Fibroblast of skin of left biceps (primary cell): Measurements from ENCODE around the gene SOCS7.
A peak's percentile ranks its signal among the peaks of the same experiment; 100 is the strongest.
"Not testable (repeated sequence)": the region's sequence is repeated elsewhere in the genome, so short reads cannot be mapped to it uniquely, and the experiment has no call there.

Experiments used
- DNase-seq, 2 experiments: peaks; one replicate each; pipeline ENCODE4 v3.0.0-alpha.2; 2013; ENCODE audit warnings: low read depth in 2 of 2

Gene SOCS7

DNA sequence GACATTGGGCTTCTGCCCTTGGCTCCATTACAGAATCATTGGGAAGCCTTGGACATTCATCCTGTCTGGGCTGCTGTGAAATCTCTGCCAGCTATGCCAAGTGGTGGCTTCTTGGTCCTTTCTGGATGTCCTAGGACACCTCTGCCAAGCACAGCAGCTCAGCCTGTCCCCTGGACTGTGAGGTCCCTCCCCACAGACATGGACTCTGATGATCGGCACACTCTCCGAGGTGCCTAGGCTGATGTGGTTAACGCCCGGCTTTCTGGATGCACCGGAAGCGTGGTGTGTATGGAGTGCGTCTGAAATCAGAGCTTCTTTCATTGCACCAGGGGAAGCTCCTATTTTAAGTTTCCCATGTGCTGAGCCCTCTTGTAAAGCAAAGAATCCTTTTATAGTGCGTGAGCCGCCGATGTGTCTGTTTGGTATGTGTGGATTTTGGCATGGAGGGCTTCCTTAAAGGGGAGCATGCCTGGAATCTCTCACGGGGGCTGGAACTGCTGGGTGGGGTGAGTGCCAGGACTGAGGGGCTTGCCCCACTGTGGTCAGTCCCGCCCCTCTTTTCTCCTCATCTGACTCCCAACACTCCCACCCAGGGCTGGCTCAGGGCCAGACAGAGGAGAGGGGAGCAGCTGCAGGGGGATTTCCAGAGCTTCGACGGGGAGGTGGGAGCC lies 69.7 kb downstream of the SOCS7 start:
- peak; percentile 64 to 72 for DNase-seq

DNA sequence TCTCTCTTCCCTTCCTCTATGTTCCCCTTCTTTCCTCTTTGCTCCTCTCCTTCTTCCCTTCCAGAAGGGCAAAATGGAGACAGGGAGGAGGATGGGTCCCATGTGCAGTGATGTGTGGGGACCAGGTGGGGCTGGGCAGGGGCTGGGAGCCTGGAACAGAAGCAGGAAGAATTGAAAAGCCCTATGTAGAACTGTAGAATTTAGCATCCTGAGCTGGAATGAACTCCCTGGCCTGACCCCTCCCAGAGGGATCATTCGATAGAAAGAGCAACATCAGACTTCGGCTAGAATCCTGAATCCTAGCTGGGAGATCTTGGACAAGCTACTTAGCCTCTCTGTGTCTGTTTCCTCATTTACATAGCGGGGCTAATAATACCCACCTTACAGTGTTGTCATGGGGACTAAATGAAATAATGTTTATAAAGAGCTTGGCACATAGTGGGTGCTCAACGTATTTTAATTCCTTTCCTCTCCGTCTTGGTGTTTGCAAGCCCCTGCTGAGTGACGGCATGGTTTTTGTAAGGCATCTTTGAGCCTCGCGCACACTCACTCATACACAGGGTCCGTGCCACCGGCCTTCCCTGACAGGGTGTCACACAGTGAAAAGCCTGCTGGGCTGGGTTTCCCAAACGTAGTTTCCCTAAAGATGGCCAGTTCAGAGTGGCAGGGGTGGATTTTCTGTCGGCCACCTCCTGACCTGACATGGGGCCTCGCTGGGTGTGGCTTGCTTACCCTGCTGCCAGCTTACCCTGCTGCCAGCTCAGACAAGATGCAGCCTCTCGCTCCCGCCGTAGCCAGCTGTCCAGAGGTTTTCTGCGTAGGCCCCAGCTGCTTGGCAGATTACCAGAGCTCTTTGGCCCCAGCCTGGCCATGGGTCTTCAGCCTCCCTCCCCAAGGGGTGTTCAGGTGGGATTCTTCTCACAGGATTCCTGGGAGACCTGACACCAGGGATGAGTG lies 70.5 kb downstream of the SOCS7 start:
- no peak for DNase-seq

DNA sequence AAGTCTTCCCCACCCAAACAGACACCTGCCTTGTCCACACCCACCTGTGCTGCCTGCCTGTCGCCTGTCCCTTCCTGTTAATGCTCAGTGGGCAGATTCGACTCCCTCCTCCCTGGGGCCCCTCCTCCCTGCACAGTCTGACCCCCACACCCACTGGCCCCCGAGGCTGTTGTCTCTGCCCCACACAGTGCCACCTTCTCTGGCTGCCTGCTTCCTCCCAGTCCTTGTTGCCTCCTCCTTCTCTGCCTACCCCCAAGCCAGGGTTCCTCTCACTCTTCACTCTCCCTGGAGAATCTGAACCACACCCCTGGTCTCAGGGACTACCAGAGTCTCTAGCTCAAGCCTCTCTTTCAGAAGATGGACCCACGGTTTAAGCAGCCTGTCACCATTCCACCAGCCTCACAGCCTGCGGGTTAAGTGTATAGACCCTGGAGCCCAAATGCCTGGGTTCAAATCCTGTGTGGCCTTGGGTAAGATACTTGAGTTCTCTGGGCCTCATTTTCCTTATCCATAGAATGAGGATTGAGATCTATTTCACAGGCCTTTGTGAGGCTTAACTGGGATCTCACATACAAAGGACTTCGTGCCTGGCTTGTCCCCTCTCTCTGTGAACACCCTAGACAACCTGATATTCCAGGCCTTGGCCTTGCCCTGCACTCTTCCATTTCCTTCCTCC lies 72.8 kb downstream of the SOCS7 start:
- no peak for DNase-seq

GRCh38 chr17:38425031-38425430 lies 73.4 kb downstream of the SOCS7 start:
- no peak for DNase-seq

DNA sequence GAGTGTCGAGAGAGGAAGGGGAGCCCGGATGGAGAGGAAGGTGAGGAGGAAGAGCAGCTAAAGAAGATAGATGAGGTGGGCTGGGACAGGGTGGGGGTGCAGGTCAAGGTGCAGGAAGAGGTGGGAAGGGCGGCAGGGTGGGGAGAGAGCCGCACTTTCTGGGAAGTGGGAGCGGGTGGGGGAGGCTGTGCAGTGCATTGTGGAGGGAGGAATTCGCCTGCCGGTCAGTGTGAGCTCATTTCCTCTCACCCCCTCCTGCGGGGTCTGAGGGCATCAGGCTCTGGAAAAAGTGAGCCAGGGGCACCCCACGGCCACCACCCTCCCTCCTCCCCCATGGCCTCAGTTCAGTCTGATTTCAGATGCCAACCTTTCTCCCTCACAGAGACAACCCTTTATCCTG lies 74.1 kb downstream of the SOCS7 start:
- no peak for DNase-seq

GRCh38 chr17:38426441-38426840 lies 74.8 kb downstream of the SOCS7 start:
- no peak for DNase-seq

DNA sequence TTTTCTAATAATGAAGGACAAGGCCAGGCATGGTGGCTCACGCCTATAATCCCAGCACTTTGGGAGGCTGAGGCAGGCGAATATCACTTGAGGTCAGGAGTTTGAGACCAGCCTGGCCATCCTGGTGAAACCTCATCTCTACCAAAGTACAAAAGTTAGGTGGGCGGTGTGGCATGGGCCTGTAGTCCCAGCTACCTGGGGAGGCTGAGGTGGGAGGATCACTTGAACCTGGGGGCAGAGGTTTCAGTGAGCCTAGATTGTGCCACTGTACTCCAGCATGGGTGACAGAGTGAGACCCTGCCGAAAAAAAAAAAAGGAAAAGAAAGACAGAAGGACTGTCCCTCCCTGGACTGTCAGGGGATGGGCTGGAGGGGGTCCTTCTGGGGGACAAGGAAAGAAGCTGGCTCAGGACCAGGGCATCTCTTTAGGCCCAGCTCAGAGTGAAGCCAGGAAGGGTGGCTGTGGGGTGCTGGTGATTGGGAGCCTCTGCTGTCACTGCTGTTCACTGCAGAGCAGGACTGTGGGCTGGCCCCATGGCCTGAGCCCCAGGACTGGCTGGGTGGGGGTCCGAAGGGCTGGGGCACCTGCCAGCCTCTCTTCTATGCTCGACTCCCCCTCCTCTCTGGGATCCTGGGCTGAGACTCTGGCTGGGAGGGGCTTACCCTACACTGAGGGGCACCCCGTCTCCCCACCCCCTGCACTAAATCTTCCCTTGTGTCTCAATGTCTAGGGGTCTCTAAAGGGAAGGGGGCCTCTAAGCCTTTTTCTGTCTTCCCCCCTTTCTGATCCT lies 75.7 kb downstream of the SOCS7 start:
- no peak for DNase-seq

DNA sequence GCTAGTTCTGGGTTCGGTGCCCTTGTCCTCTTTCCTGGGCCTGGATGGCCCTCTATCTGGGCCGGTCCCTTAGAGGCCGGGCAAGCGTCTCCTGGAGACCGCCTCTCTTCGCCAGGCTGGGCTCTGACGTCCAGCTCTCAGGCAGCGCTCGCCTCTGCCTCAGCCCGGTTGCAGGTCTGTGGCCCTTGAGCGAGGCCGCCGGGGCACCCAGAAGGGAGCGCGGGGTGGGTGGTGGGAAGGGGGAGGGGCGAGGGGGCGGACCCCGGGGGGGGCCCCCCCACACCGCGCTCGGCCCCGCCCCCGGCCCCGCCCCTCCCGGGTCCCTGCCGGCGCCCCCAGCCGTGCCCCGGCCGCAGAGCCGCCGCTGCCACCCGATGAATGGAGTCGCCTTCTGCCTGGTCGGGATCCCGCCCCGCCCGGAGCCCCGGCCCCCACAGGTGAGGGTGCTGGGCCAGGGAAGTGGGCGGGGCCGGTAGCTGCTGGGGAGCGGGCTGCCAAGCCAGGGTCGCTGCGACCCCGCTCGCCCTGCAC lies 76.5 kb downstream of the SOCS7 start, which contains the start of gene ARHGAP23:
Gene ARHGAP23 (plus strand): TSS at position 353 of the 531 bp plus-strand sequence. CDS start 22 bp downstream, at position 375.
- DNase-seq = no peak

- DNase-seq = no peak
Measured at GRCh38 chr17:38428643-38429371, 77.2 kb downstream of the SOCS7 start.

- DNase-seq = no peak
Measured at GRCh38 chr17:38429476-38430100, 77.9 kb downstream of the SOCS7 start.

- no peak for DNase-seq
Measured at GRCh38 chr17:38430316-38430715, 78.7 kb downstream of the SOCS7 start.

DNA sequence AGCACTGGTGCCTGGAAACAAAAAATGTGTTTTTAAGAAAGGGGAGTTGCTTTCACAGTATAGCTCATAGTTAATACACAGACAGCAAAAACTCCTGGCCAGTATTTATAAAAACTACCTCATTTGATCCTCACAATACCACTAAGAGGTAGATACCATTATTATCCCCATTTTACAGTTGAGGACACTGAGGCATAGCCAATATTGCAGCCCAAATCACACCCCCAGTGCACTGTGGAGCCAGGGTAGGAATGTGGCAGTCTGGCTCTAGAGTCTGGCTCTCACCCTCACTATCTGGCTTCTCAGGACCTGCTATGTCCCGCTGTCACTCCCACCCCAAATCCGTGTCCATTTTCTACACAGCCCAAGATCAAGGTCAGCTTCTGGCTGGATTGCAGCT lies 79.2 kb downstream of the SOCS7 start:
- no peak for DNase-seq

GRCh38 chr17:38431346-38432145 lies 79.9 kb downstream of the SOCS7 start:
- DNase-seq = no peak

DNA sequence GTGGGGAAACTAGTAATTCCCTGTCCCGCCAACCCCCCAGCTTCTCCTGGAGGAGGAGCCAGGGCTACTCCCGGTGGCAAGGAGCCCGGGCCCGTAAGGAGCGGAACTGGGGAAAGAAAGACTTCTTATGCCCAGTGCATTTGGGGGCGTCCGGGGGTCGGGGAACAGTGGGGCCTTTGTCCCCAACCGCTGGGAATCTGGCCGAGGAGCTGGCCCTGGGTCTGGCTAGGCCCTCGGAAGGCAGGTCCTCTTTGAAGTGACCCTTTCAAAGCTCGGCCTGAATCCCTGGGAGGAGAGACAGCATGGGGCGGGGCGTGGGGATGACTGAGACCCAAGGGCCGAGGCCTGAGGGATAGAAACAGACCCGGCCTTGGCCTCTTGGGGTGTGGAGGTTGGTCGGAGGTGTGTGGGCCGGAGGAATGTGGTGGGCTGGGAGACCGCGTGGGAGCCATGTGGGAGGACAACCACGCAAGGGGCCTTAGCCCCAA lies 82.6 kb downstream of the SOCS7 start:
- DNase-seq = no peak

- no peak for DNase-seq
Measured at GRCh38 chr17:38435795-38436194, 84.2 kb downstream of the SOCS7 start.

GRCh38 chr17:38436386-38436785 lies 84.7 kb downstream of the SOCS7 start:
- DNase-seq = no peak

DNA sequence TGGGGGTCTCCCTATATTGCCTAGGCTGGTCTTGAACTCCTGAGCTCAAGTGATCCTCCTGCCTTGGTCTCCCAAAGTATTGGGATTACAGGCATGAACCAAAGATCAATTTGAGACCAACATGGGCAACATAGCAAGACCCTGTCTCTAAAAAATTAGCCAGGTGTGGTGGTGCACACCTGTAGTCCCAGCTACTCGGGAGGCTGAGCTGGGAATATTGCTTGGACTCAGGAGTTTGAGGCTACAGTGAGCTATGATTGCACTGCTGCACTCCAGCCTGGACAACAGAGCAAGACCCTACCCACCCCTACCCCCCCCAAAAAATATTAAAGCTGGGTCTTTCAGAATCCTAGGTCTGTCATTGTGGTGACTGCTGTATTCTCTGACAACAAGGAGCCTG lies 85.7 kb downstream of the SOCS7 start:
- not testable (repeated sequence) for DNase-seq

DNA sequence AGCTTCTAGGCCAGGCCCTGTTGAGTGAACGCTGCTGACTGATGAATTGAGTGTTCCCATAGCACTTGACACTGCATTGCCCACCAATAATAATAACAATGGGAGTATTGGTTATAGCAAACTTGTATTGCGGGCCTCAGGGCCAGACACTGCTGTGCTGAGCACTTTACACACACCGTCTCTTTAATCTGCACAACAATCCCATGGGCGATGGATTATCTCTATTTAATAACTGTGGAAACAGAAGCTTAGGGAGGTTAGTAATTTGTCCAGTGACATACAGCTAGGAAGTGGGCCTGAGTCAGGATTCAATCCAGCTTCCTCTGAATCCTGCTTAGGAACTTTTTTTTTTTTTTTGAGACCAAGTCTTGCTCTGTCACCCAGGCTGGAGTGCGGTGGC lies 87.8 kb downstream of the SOCS7 start:
- no peak for DNase-seq
